Islet of Langerhans (tissue), 1 donor: ENCODE data around the gene TRIO.

Source experiments
- FAIRE-seq: peaks from one replicate; lab custom pipeline; 2011; peaks lifted over from hg19 to GRCh38; lab: Jason Lieb, UNC

The TRIO gene

DNA sequence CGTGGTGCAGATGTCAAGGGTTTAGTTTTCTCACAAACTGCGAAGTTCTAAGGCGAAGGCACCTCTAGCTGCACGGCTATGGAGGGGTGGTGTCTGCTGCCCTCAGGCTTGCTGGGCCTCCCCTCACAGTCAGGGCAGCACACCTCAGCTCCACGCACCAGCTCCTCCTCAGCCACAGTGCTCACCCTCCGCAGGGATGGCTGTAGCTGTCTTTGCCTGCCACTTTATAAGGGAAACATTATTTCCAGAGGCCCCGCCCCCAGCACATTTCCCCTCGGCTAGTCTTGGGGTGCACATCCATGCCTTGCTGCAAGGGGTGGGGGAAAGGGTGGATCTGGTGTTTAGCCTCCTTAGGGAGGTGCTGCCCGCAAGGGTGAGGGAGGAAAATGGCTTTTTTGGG, 154.6 kb downstream of the TRIO start:
- FAIRE-seq = no peak

DNA sequence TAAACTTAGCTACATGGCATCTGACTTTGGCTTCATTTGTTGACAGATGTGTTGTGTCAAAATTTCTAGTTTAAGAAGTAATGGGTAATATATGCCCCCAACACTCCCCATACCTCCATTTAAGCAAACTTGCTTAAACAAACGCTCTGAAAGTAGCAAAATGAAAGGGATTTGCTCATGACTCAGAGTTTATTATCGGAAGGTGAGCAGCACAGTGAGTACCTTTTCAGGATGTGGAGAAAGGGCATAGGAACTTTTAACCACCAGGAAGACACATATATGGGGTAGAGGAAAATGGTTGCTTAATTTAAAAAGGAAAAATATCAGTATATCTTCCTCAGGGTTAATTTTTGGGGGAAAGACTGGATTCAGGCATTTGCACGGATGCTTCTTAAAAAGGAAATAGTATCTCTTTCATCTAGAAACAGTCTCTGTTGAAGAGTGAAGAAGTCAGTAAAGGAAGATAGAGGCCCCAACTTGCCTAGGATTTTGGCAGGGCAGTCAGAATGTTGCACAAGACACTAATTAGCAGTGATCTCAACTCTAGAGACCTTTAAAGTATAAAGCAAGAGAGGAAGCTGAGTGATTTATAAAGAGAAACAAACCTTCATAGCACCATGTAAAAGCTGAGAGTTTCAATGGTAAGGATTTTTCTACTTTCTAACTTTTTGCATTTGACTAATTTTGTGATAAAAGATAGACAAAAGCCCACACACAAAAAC, 155.1 kb downstream of the TRIO start:
- FAIRE-seq = no peak

DNA sequence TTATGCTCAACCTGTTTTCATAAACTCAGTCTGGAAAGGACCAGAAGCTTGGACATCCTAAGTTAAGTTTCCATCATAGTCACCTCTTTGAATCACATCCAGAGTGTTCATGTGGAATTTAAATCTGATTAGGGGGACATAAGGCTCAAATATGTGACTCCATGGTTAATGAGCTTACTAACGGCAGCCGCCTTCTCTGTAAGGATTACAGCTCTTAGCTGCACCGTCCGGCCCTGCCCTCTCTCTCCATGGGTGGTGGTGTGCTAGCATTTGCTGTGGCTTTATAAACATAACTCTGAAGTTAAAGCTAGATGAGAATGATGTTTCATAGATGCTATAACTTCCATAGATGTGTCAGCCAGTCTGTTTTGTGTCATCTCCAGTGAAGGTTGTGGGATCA, 156.5 kb downstream of the TRIO start:
- no peak for FAIRE-seq

DNA sequence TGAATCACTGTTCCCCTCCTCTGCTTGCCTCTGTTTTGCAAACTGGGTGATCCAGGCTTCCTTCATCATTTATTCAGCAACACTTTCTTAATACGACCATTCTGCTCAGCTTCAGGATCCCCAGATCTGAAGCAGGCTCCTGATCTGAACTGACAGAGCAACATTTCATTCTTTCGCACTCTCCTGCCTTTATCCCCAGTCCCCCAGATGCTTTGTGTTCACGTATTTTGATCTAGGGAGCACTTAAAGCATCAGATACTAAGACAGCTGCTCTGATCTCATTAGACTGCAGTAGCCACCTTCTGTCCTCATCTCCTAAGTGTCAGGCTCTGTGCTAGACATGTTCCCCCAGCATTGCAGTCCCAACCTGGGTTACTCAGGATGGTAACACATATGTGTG, 158.0 kb downstream of the TRIO start:
- FAIRE-seq = no peak

DNA sequence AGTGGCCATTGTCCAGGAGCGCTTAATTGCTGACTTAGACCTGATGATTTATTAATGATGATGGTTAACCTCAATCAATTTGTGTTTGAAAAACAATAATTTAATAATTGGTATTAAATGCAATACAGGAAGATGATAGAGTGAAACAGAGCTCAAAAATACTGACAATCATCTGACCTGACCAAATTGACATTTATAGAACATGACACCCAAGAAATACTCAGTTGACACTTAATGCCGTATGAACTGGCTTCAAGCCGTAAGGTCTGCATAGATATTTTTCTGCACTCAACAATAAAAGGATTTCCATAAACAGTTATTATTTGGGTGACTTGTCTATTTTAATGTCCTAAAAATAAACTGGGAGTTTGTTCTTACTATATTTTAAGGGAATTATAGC, 159.2 kb downstream of the TRIO start:
- FAIRE-seq = no peak

DNA sequence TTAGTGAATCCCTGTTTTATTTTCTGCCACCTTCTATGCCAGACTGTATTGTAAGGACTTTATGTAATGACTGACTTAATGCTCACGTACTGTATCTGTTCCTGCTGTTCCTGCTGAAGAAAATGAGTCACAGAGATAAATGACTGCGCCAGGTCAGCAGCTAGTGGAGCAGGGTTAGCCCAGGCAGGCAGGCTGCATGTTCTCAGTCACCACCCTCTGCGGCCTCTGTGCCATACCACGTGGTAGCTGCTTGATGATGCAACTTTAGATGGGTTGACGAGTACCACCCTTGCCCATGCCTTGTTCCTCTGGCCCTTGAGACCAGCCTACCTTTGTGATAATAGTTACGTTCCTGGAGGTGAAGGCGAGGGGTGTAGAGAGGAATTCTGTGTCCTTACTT, 161.9 kb downstream of the TRIO start:
- FAIRE-seq = no peak

DNA sequence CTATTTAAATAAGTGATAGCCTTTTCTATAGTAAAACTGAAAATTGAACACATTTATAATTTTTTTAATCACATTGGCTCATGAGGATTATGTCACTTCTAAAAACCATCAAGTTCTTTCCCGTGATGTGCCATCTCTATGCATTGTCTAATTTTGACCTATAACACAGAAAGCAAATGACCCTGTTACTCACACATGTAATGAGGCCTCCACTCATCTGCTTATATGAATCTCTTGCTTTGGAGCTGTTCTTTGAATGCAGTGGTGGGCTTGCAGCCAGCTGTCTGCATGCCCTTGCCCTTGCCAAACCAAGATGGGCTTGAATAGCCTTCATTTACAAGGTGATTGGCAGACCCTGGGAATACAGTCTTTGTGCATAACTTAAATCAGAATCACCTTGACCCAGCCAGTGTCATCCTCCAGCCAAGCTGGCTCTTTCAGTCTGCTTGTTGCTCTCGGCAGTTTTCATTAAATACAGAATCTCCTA, 163.2 kb downstream of the TRIO start:
- no peak for FAIRE-seq

DNA sequence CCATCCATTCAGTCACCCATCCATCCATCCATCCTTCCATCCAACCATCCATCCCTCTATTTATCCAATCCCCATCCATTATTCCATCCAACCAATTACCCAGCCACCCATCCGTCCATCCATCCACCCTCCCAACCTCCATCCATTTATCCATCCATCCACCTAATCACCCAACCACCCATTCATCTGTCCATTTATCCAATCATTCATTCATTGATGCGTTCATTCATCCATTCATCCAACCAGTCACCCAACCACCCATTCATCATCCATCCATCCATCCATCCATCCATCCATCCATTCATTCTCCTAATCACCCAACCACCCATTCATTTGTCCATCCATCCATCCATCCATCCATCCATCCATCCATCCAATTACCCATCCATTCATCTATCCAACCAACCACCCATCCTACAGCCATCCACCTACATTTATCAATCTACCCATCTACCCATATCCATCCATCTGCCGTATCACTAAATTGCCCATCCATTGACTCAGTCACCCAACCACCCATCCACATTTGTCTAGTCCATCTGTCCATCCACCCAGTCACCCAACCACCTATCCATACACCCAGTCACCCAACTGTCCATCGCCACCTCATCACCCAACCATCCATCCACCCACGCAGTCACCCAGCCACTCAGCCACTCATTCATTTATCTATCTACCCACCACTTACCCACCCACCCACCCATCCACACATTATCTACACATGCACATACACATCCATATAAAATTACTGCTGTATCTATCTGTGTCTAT, 165.4 kb downstream of the TRIO start:
- no peak for FAIRE-seq

DNA sequence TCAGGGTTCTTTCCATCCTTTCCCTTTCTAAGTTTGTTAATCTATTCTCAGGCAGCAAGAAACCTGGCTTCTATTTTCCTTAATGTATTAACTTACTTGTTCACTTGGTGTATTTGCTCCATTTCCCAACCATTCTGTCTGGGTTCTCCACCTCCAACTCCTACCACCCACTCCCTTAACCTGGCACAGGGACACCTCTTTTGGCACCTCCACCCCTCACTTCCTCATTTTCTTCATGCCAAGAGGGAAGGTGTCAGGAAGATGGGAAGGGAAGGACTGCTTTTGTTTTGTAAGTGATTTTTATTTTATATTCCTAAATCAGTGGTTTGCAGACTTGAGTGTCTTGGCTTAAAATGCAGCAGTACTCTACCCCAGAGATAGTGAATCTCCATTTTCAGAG, 166.1 kb downstream of the TRIO start:
- no peak for FAIRE-seq

DNA sequence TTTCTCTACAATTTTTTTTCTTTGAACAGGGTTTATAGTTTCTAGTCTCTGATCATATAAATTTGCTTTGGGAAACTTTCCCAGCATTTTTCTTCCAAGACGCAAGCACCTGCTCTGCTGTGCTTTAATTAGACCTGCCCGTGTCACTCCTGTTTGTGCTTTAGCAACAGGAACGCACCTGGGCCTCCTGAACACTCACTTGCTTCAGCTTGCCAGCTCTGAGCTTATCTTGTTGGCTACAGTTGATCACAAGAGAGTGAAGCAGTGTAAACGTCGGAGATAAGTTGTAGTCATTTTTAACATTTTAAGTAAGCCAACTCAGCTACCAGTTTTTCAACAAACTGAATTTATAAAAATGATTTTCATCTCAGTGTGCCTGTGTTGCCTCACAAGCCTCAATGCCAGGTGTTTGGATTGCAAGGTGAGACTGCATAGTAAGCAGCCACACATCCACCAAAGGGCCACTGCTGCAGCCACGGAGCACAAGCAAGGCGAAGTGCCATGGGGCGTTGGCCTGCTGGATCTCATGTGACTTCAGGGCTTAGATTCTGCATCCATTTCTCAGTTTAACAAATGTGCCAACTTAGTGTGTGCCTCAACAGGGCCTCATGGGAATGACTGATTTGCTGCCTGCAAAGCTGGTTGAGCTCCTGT, 166.9 kb downstream of the TRIO start:
- FAIRE-seq = no peak

DNA sequence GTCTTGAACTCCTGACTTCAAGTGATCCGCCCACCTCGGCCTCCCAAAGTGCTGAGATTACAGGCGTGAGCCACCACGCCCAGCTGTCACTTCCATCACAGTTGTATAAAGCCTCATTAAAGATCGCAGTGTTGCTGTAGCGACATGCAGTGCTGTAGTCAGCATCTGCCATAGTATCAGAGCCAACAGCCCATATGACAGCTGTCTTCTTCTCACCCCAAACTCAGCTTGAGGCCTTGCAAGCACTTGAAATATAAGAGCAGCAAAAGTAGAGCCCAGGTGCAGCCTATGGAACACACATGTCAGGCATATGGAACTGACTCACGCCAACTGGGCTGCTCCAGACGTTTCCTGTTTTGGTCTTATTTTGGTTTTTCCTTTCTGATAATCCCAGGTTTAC, 167.8 kb downstream of the TRIO start:
- no peak for FAIRE-seq

DNA sequence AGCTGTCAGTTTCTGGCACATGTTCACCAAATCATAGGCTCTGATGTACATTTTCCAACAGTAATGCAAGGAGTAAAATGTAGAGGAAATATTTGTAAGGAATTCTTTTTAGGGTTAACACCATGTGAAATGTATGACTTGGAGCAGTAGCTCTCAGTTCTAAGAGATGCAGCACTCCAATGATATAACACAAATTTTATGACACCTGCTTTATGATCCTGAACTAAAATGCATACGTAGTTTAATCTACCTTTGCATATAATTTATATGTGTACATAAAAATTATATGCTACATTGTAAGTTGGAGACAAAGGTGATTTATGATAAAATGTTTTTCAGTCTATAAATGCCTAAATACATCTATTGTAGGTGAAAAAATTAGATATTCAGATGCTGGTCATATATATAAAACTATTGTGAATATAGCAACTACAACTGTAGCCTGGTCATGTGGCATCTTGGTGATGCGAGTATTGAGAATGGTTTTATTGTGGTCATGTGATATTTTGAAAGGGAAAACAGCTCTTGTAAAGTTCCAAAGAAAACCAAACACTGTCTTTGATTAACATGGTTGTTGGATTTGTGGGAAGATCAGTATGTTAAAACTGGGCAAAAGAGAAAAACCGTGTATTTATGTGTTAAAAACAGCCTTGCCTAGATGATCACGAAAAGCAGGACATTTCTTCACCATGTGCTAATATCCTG, 171.0 kb downstream of the TRIO start:
- FAIRE-seq = no peak

DNA sequence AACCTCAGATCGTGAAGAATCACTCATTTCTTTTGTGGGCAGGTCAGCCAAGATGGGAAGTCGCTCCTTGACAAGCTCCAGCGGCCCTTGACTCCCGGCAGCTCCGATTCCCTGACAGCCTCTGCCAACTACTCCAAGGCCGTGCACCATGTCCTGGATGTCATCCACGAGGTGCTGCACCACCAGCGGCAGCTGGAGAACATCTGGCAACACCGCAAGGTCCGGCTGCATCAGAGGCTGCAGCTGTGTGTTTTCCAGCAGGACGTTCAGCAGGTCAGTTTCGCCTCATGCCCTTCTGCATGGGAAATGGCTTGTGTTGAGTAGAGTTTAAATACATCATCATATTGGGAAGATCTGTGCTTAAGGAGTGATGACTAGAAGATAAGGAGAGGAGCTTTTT, 173.3 kb downstream of the TRIO start:
- no peak for FAIRE-seq

DNA sequence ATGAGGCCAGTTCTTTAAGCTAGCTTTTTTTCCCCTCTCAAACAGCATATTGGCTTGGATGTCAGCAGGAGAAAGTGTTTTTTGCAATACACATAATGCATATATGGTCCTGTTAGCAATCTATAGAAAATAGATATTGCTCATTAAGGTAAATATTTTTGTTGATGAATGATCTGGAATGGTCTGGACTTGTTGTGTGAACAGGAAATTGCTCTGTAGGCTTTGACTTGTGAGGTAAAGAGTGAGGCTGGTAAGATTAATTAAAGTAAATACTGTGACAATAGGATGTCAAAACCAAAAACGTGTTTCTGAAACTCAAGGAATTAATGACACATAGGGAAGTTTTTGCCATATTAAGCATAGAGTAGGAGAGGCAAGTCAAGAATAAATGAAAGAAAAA, 176.0 kb downstream of the TRIO start:
- FAIRE-seq = no peak

DNA sequence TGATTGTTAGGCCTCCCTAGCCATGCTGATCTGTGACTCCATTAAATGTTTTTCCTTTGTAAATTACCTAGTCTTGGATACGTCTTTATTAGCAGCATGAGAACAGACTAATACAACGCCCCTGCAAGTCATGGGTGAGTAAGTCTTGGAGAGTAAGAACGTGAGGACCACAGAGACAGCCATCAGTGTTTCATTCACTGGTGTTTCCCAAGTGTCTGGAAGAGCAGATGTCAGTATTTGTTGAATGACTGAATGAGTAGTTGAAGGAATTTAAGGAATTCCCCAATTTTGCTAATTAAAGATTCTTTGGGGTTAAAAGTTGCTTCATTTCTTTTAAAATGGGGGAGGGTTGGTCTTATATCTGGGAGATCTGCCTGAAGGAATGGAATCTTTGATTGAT, 178.8 kb downstream of the TRIO start:
- no peak for FAIRE-seq

DNA sequence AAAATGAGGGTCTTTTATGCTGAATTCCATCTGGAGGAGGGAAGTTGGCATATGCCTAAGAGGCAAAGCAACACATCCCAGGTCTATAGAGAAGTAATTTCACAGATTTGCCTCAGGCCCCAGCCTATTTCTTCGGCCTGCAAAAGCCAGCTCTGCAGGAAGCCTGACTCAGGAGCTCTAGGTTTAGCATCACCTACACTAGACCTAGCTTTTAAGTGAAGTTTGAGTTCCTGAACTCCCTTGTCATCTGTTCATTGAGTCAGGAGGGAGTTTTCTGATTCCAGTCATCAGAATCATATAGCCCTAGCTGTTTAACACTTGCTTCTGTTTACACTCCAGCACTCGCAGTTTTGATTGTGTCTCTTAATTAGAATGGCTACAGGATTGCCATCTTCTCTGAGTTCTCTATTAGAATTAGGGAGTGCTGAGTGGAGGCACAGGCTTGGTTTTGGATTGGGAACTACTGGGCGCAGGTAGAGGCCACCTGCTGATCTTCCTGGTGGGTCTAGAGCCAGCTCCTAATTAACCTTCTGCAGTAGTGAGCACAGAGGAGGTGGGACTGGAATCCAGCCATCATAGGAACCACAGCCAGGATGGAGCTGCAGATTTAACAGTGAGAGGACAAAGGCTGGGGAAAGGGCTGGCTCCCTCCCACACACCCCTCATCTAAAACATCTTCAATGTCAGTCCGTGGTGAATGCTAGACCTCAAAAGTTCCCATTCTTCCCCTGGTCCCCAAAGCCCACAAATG, 179.5 kb downstream of the TRIO start:
- FAIRE-seq = no peak

DNA sequence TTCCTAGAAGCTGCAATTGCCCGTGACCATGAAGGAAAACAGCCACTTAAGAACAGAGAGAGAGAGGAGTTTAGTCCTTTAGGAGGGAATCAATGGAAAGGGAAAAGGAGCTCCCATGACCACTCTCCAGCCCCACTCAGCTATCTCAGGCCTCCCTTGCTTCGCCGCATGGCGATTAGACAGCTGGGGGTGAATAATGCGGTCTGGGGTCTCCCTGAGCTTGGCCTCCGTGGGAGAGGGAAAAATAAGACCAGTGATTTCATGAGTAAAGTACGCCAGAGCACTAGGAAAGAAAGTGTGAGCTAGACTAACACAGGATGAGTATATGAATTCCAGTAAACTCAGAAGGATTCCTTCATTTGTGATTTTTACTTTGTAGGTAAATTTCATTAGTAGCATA, 180.3 kb downstream of the TRIO start:
- FAIRE-seq = no peak

DNA sequence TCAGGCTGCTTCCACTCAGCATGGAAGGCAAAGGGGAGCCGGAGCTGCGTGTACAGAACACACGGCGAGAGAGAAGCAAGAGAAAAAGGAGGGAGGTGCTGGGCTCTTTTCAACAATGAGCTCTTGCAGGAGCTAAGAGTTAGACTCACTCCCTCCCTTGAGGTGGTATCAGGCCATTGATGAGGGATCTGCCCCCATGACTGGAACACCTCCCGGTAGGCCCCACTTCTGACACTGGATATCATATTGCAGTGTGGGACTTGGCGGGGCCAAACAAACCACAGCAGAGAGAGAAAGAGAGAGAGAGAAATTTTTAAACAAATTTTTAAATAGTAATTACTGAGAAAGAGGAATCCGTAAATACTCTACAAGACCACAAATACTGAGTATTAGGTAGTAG, 182.2 kb downstream of the TRIO start:
- no peak for FAIRE-seq

DNA sequence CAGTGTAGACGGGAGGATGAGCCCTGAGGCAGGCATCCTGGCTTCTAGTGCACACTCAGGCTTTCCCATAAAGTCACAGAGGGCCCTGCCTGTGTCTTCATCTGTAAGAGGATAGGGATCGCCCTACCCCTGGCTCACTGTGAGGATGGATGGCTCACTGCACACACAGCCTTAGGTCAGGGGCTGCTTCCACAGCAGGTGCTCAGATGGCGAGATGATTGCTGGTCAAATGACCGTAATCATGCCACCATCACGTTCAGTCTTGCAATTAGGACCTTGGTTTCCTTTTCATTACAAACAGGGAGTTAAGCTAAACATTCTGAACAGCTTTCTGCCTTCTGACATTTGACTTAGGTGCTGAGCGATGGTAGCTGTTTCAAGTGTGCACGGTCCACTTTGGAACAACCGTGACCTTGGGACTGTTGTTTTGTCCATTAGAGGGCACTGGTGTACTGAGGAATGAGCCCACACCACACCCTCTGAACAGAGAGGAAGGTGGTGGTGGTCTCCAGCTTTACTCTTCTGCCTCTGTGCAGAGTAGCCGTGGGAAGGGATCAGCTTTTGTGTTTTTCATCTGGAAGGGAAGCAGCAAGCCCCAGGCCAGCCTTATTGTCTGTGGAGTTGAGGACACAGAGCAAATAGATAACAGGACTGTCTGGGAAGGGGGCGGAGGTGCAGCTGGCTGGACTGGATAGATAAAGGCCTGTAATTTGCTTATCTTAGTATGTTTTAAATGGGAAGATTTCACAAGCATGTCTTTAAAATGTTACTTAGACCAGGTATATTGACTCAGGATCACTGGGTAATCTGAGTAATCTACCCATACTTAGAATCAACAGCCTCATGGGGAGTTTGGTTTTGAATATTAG, 183.1 kb downstream of the TRIO start:
- FAIRE-seq = no peak

DNA sequence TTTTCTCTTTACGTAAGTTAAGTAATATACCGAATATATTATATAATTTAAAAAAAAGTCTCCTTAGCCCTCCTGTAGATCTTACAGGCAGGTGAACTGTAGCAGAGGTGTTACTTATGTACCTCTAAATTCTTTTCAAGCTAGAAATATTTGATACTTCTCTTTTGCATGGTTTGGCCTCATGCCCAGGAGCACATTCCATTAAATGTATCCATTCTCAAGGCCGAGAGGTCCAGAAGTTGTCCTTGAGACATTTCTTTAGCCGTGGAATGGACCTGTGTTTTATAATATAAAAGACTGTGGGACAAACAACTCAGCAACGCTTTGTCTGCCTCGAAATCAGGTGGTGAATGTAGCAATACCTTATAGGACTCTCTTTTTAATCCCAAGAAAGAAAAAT, 184.5 kb downstream of the TRIO start:
- no peak for FAIRE-seq

DNA sequence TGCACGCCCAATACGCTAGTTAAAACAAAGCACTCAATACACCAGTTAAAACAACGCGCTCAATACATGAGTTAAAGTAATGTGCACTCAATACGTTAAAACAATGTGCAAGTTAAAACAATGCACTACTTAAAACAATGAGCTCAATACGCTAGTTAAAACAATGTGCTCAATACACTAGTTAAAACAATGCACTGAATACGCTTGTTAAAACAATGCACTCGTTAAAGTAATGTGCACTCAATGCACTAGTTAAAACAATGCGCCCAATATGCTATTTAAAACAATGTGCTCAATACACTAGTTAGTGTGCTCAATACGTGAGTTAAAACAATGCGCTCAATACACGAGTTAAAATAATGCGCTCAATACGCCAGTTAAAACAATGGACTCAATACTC, 185.0 kb downstream of the TRIO start:
- FAIRE-seq = no peak
